Uterine smooth muscle cell (primary cell): ENCODE results near the gene TMEM131L. TPM values are rescaled to one million over a fixed set of nuclear protein-coding genes. Genes with fewer than 3 reads are reported as not detected.

Experiments
- total RNA-seq: library from RNA; depleted of rRNA; stranded (reverse); fragments of >200 nt; gene quantifications from 2 replicates; pipeline ENCODE4 v1.2.3, GENCODE V29; 2014

The TMEM131L gene, protein sequence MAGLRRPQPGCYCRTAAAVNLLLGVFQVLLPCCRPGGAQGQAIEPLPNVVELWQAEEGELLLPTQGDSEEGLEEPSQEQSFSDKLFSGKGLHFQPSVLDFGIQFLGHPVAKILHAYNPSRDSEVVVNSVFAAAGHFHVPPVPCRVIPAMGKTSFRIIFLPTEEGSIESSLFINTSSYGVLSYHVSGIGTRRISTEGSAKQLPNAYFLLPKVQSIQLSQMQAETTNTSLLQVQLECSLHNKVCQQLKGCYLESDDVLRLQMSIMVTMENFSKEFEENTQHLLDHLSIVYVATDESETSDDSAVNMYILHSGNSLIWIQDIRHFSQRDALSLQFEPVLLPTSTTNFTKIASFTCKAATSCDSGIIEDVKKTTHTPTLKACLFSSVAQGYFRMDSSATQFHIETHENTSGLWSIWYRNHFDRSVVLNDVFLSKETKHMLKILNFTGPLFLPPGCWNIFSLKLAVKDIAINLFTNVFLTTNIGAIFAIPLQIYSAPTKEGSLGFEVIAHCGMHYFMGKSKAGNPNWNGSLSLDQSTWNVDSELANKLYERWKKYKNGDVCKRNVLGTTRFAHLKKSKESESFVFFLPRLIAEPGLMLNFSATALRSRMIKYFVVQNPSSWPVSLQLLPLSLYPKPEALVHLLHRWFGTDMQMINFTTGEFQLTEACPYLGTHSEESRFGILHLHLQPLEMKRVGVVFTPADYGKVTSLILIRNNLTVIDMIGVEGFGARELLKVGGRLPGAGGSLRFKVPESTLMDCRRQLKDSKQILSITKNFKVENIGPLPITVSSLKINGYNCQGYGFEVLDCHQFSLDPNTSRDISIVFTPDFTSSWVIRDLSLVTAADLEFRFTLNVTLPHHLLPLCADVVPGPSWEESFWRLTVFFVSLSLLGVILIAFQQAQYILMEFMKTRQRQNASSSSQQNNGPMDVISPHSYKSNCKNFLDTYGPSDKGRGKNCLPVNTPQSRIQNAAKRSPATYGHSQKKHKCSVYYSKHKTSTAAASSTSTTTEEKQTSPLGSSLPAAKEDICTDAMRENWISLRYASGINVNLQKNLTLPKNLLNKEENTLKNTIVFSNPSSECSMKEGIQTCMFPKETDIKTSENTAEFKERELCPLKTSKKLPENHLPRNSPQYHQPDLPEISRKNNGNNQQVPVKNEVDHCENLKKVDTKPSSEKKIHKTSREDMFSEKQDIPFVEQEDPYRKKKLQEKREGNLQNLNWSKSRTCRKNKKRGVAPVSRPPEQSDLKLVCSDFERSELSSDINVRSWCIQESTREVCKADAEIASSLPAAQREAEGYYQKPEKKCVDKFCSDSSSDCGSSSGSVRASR (N-terminal part only)
- total RNA-seq = 5.8 and 9.7 TPM in 2 replicates

DNA sequence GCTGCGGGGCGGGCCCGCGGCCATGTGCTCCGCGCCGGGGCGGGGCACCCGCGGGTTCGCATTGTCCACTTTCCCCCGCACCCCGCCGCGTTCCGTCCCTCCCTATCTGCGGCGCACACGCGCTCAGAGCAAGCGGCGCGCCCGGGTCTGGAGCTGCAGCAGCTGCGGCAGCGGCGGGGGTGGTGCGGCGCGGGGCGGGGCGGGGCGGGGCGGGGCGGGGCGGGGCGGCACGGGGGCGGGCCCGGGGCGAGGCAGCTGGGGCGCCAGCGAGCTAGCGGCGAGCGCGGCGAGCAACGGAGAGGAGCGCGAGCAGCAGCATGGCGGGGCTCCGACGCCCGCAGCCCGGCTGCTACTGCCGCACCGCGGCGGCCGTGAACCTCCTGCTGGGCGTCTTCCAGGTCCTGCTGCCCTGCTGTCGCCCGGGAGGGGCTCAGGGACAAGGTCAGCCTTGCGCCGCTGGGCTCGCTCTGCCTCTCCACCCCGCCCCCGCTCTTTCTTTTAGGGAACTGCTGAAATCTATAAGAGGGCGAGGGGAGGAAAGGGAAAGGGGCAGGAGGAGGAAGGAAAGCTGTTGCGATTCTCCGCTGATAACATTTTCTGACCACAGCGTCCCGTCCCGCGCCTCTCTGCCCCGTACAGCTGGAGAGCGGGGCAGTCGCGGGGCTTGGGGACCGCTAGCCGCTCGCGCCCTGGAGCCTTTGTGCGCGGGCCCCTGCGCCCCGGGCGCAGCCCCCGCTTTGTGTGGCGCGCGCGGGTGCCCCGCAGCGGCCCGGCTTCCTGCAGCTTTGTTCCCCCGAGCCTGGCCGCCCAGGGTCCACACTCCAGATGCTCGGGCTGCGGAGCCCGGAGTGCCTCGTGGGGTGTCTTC is at the start of gene TMEM131L:
Gene TMEM131L, plus strand, starts transcription at position 280 of the 868 bp plus-strand sequence. Its CDS starts 38 bp downstream, at position 318.

DNA sequence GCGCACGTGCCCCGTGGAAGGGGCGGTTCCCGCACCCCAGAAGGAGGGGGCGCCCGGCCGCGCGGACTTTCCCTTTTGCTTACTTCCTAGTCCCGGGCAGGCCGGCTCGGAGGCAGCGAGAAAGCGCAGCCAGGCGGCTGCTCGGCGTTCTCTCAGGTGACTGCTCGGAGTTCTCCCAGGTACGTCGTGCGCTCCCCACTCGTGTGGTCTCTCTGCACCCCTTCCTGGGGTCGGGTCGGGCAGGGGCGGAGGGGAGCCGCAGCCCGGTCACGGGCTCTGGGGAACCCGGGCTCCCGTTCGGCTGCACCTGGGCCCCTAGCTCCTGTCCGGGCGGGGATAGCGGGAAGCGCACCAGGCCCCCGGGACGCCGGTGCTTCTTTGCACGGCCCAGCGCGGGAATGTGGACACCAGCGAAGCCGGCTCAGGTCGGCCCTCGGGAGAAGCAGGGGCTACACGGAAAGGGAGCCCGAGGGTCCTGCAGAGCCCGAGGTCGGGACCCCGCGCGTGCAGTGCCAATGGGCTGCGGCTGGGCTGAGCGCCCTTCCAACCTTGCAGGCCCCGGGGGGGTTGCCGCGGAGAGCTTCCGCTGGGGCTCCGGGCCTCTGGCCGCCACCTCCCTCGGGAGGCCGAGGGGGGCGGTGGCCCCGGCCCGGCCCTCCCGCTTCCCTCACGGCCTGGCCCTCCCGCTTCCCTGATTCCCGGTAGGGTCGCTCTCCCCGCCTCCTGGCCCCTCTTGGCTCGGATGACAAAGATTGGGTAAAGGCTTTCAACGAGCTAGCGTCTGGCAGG is 218.2 kb downstream of the TMEM131L start, which contains the start of gene TLR2:
Gene TLR2, plus strand, starts transcription at position 99 of the 789 bp plus-strand sequence. CDS start 18,628 bp downstream, outside the sequence.

Other genes starting within 250 kb of the TMEM131L start
- gene MND1, start 121.7 kb upstream of the TMEM131L start, total RNA-seq = 8.4 and 19.5 TPM in 2 replicates
- gene TLR2, start 217.9 kb downstream of the TMEM131L start, total RNA-seq = 0.44 and 0.62 TPM in 2 replicates